Endothelial cell of umbilical vein (primary cell): Measurements from ENCODE around the gene CYB5A. TPM values are rescaled to one million over a fixed set of nuclear protein-coding genes. Genes with fewer than 3 reads are reported as not detected.

Experiments used
- BruUV-seq: library from RNA; stranded (reverse); fragments of 400-500 nt; replicated peaks from 2 replicates; lab custom pipeline; 2021; lab: Mats Ljungman, UMichigan
- CTCF ChIA-PET: fragments of 300-600, 350-600 bp; sonication (Branson Sonifier 250); formaldehyde crosslinking; loops from one replicate; lab custom pipeline; 2021; ENCODE audit warnings: antibody characterized with exemption, inconsistent platforms; lab: Charles Lee
- POLR2A ChIA-PET: fragments of 300-600, 350-600 bp; sonication (Branson Sonifier 250); formaldehyde crosslinking; loops from one replicate; lab custom pipeline; 2021; ENCODE audit warnings: antibody characterized with exemption, inconsistent platforms; lab: Charles Lee
- DNase-seq: peaks from one replicate; pipeline ENCODE4 v3.0.0-alpha.2; 2011; ENCODE audit warnings: low read depth, low spot score
- FAIRE-seq: peaks from 2 replicates; lab custom pipeline; 2011; peaks lifted over from hg19 to GRCh38; lab: Jason Lieb, UNC
- H2AFZ ChIP-seq: 2 replicates; pipeline ENCODE4 v1.6.0; 2012; ENCODE audit warnings: low read depth, low read length, control low read depth, inconsistent platforms
- H3K27ac ChIP-seq: 2 replicates; pipeline ENCODE4 v1.5.1; 2011; ENCODE audit warnings: low read depth, mild to moderate bottlenecking, control low read depth, low read length, moderate library complexity; ENCODE audit not compliant: insufficient read depth
- H3K27me3 ChIP-seq, 2 experiments: 2 replicates each; pipeline versions ENCODE4 v1.6.0 to v1.6.1; 2011; ENCODE audit warnings: low read length in 2 of 2, mixed read lengths in 1 of 2; ENCODE audit not compliant: control insufficient read depth in 2 of 2, insufficient read depth in 2 of 2
- H3K36me3 ChIP-seq, 2 experiments: 2 replicates in 1 of 2; 3 replicates in 1 of 2; pipeline ENCODE4 v1.5.1; 2011; ENCODE audit warnings: low read length in 2 of 2, mild to moderate bottlenecking in 1 of 2, moderate library complexity in 1 of 2; ENCODE audit not compliant: control insufficient read depth in 2 of 2, insufficient read depth in 2 of 2; ENCODE audit errors: extremely low read depth in 1 of 2
- H3K4me1 ChIP-seq: 3 replicates; pipeline ENCODE4 v1.5.1; 2011; ENCODE audit warnings: mild to moderate bottlenecking, low read length; ENCODE audit not compliant: control insufficient read depth, insufficient read depth; ENCODE audit errors: extremely low read depth
- H3K4me2 ChIP-seq: 2 replicates; pipeline ENCODE4 v1.6.1; 2011; ENCODE audit warnings: low read length, control low read depth, mixed read lengths; ENCODE audit not compliant: insufficient read depth
- H3K4me3 ChIP-seq, 3 experiments: fragments of 200-600 bp in 1 of 3; sonication (generic), shearing (Covaris generic) in 1 of 3; replicated peaks in 1 of 3; 2 replicates each; pipeline ENCODE4 v1.5.1; 2011 to 2016; ENCODE audit warnings: control low read depth in 3 of 3, low read length in 3 of 3, mild to moderate bottlenecking in 2 of 3, inconsistent platforms in 1 of 3, low read depth in 1 of 3, moderate library complexity in 1 of 3; ENCODE audit not compliant: insufficient read depth in 1 of 3
- H3K79me2 ChIP-seq: 2 replicates; pipeline ENCODE4 v1.6.0; 2012; ENCODE audit warnings: low read length, inconsistent platforms; ENCODE audit not compliant: control insufficient read depth, insufficient read depth
- H3K9ac ChIP-seq: replicated peaks from 2 replicates; pipeline ENCODE3; 2011; ENCODE audit warnings: low read length, control low read depth; ENCODE audit not compliant: insufficient read depth; ENCODE audit errors: extremely low read depth
- H3K9me1 ChIP-seq: replicated peaks from 3 replicates; pipeline ENCODE4 v1.6.0; 2011; ENCODE audit warnings: mild to moderate bottlenecking, low read length; ENCODE audit not compliant: control insufficient read depth, insufficient read depth; ENCODE audit errors: extremely low read depth
- H3K9me3 ChIP-seq: replicated peaks from 2 replicates; pipeline ENCODE4 v1.5.1; 2012; ENCODE audit warnings: low read length, inconsistent platforms; ENCODE audit not compliant: control insufficient read depth, insufficient read depth
- H4K20me1 ChIP-seq: replicated peaks from 2 replicates; pipeline ENCODE3; 2011; ENCODE audit warnings: mild to moderate bottlenecking, low read length; ENCODE audit not compliant: control insufficient read depth, insufficient read depth; ENCODE audit errors: extremely low read depth
- EZH2 ChIP-seq: IDR thresholded peaks from 2 replicates; pipeline ENCODE4 v1.6.1; 2012; ENCODE audit warnings: borderline replicate concordance, low read depth, mild to moderate bottlenecking, moderate library complexity, low read length, inconsistent platforms; ENCODE audit not compliant: severe bottlenecking
- FOS ChIP-seq: IDR thresholded peaks from 2 replicates; pipeline ENCODE4 v1.6.1; 2011; ENCODE audit warnings: mild to moderate bottlenecking, low read length, moderate library complexity, borderline replicate concordance; ENCODE audit not compliant: insufficient read depth
- GATA2 ChIP-seq: IDR thresholded peaks from 2 replicates; pipeline ENCODE4 v1.7.0; 2011; ENCODE audit warnings: low read depth, mild to moderate bottlenecking, moderate library complexity, mixed read lengths, low read length; ENCODE audit not compliant: insufficient read length, insufficient read depth
- JUN ChIP-seq: IDR thresholded peaks from 2 replicates; pipeline ENCODE4 v1.6.1; 2011; ENCODE audit warnings: borderline replicate concordance, low read depth; ENCODE audit not compliant: insufficient read length, insufficient read depth
- MYC ChIP-seq: IDR thresholded peaks from one replicate; pipeline ENCODE4 v1.6.1; 2011; ENCODE audit warnings: mild to moderate bottlenecking, low read depth, low read length
- POLR2A ChIP-seq: IDR thresholded peaks from 2 replicates; pipeline ENCODE4 v1.6.1; 2012; ENCODE audit warnings: low read depth, mild to moderate bottlenecking, control low read depth, low read length
- POLR2AphosphoS5 ChIP-seq: IDR thresholded peaks from 2 replicates; pipeline ENCODE4 v1.6.1; 2012; ENCODE audit warnings: low read depth, mild to moderate bottlenecking, control low read depth, low read length, moderate library complexity; ENCODE audit not compliant: insufficient read depth
- dilution Hi-C: fragments of 300-500 bp; cut with MboI; formaldehyde crosslinking; loops from one replicate; pipeline ENCODE4 v1.15.0; 2019; ENCODE audit warnings: low sequenced_read_pairs; ENCODE audit not compliant: extremely low pct_ligation_motif_present
- intact Hi-C: fragments of 100-400 bp; cut with micrococcal nuclease; formaldehyde crosslinking; loops from one replicate; pipeline ENCODE4 v1.10.0; 2022
- polyA plus RNA-seq, 4 experiments: library from polyadenylated mRNA; depleted of rRNA in 3 of 4; stranded (reverse) in 3 of 4; unstranded in 1 of 4; fragments of >200 nt; gene quantifications; 2 replicates each; pipeline versions ENCODE4 v1.2.1 to v1.2.3, GENCODE V29; 2011 to 2012; ENCODE audit warnings: missing spikeins in 1 of 4
- total RNA-seq: library from RNA; stranded (reverse); gene quantifications from 2 replicates; pipeline ENCODE4 v1.2.3, GENCODE V29; 2021
- TF ChIP-seq, protein P1 (sequence below): IDR thresholded peaks from 2 replicates; pipeline ENCODE4 v1.6.1; 2011; ENCODE audit not compliant: insufficient read depth, insufficient read length
- TF ChIP-seq, protein P2 (sequence below), 2 donors: IDR thresholded peaks; 1 replicate in 1 of 2; 2 replicates in 1 of 2; pipeline ENCODE4 v1.5.1; 2011; ENCODE audit warnings: low read length in 2 of 2, mild to moderate bottlenecking in 2 of 2, moderate library complexity in 2 of 2, control low read depth in 1 of 2, inconsistent platforms in 1 of 2, low read depth in 1 of 2; ENCODE audit not compliant: insufficient read depth in 1 of 2; ENCODE audit errors: extremely low read depth in 1 of 2

CYB5A gene
- total and polyA plus RNA-seq, 2 donors (not counting 3 experiments of a cell fraction or from before 2014, with no cell fraction given), result 24.9 to 74.0 TPM

DNA sequence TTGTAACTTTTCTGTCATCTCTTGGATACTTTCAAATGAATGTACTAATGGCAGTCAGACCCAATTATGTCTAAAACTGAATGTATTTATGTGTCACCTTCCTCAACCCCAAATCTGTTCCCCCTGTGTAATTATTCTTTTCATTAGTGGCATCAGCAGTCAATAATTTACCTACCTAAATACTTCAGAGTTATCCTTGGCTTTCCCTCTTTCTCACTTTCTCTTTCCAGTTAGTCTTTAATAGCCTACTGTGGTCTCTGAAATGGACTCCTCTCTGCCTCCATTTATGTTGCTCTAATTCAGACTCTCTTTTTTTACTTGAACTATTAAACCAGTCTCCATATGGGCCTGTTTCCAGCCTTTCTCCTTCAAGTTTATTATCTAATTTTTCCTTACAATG is 44.9 kb upstream of the CYB5A start:
- no peak for FAIRE-seq
- no TSS peak for BruUV-seq
- Histone ChIP-seq H2AFZ (no peak overlapping the region), H3K36me3 (no peaks in the 10 kb centered on the region), H3K9me3 (no peaks in the 10 kb centered on the region), H3K4me2 (no peak overlapping the region), H3K79me2 (no peaks in the 10 kb centered on the region), H3K4me1 (no peaks in the 10 kb centered on the region), H4K20me1 (no peaks in the 10 kb centered on the region), H3K27ac (no peak overlapping the region), H3K9me1 (no peaks in the 10 kb centered on the region), H3K27me3 (peaks cover 0 to 8% of the 10 kb centered on the region in 2 experiments), H3K4me3 (no peak overlapping the region), H3K9ac (no peak overlapping the region)
- TF ChIP-seq POLR2A, result no peak
- TF ChIP-seq POLR2AphosphoS5, result no peak
- no peak for TF ChIP-seq MYC
- TF ChIP-seq JUN, result no peak
- no peak for TF ChIP-seq FOS
- no peak for TF ChIP-seq GATA2
- TF ChIP-seq, protein P1, sequence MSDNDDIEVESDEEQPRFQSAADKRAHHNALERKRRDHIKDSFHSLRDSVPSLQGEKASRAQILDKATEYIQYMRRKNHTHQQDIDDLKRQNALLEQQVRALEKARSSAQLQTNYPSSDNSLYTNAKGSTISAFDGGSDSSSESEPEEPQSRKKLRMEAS, result no peak
- TF ChIP-seq, protein P2, sequence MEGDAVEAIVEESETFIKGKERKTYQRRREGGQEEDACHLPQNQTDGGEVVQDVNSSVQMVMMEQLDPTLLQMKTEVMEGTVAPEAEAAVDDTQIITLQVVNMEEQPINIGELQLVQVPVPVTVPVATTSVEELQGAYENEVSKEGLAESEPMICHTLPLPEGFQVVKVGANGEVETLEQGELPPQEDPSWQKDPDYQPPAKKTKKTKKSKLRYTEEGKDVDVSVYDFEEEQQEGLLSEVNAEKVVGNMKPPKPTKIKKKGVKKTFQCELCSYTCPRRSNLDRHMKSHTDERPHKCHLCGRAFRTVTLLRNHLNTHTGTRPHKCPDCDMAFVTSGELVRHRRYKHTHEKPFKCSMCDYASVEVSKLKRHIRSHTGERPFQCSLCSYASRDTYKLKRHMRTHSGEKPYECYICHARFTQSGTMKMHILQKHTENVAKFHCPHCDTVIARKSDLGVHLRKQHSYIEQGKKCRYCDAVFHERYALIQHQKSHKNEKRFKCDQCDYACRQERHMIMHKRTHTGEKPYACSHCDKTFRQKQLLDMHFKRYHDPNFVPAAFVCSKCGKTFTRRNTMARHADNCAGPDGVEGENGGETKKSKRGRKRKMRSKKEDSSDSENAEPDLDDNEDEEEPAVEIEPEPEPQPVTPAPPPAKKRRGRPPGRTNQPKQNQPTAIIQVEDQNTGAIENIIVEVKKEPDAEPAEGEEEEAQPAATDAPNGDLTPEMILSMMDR (IDR thresholded peaks at IDR 0.05; ENCODE audit: extremely low read depth in 1 of 2, insufficient read depth in 1 of 2, low read depth in 1 of 2, low read length in 2 of 2), result no peak
- no peak for TF ChIP-seq EZH2
- no peak for DNase-seq
- dilution Hi-C loops, result no loop called here
- intact Hi-C loops, result no loop called here
- ChIA-PET POLR2A (no interaction called here), CTCF (no interaction called here)
